ENCODE results near the gene WIPF2. TPM values are rescaled to one million over a fixed set of nuclear protein-coding genes. Genes with fewer than 3 reads are reported as not detected.

Gene WIPF2
- total RNA-seq, 1 experiment from 2014 or later, result 30.4 TPM

DNA sequence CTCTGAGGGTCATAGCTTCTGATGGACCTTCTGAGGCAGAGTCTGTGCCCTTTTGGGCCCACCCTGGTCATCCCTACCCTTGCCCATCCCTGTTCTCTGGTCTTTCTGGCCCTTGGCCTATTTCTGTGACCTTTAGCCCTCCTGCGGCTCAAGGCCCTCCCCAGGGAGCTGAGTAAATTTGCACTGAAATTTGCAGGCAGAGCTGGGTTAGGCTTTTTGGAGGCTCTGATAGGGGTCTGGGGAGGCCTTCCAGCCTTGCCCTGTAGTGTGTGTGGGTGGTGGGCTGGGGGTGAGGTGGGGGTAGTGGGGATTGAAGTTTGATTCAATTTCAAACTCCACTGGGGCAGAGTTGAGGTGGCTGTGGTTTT is 107.7 kb downstream of the WIPF2 start (continued):
- TF ChIP-seq, protein P1, sequence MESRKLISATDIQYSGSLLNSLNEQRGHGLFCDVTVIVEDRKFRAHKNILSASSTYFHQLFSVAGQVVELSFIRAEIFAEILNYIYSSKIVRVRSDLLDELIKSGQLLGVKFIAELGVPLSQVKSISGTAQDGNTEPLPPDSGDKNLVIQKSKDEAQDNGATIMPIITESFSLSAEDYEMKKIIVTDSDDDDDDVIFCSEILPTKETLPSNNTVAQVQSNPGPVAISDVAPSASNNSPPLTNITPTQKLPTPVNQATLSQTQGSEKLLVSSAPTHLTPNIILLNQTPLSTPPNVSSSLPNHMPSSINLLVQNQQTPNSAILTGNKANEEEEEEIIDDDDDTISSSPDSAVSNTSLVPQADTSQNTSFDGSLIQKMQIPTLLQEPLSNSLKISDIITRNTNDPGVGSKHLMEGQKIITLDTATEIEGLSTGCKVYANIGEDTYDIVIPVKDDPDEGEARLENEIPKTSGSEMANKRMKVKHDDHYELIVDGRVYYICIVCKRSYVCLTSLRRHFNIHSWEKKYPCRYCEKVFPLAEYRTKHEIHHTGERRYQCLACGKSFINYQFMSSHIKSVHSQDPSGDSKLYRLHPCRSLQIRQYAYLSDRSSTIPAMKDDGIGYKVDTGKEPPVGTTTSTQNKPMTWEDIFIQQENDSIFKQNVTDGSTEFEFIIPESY (IDR thresholded peaks at IDR 0.05; ENCODE audit: extremely low read depth, insufficient replicate concordance, low read length), result no peak
- TF ChIP-seq POLR2AphosphoS5 (IDR thresholded peaks at IDR 0.05; ENCODE audit: low read depth, low read length) (no peak), YY1 (IDR thresholded peaks at IDR 0.05; ENCODE audit: extremely low read depth, insufficient replicate concordance, low read depth, low read length) (no peak), CBX3 (IDR thresholded peaks at IDR 0.05; ENCODE audit: low read depth) (no peak)
- TF ChIP-seq, protein P2, sequence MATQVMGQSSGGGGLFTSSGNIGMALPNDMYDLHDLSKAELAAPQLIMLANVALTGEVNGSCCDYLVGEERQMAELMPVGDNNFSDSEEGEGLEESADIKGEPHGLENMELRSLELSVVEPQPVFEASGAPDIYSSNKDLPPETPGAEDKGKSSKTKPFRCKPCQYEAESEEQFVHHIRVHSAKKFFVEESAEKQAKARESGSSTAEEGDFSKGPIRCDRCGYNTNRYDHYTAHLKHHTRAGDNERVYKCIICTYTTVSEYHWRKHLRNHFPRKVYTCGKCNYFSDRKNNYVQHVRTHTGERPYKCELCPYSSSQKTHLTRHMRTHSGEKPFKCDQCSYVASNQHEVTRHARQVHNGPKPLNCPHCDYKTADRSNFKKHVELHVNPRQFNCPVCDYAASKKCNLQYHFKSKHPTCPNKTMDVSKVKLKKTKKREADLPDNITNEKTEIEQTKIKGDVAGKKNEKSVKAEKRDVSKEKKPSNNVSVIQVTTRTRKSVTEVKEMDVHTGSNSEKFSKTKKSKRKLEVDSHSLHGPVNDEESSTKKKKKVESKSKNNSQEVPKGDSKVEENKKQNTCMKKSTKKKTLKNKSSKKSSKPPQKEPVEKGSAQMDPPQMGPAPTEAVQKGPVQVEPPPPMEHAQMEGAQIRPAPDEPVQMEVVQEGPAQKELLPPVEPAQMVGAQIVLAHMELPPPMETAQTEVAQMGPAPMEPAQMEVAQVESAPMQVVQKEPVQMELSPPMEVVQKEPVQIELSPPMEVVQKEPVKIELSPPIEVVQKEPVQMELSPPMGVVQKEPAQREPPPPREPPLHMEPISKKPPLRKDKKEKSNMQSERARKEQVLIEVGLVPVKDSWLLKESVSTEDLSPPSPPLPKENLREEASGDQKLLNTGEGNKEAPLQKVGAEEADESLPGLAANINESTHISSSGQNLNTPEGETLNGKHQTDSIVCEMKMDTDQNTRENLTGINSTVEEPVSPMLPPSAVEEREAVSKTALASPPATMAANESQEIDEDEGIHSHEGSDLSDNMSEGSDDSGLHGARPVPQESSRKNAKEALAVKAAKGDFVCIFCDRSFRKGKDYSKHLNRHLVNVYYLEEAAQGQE (IDR thresholded peaks at IDR 0.05; ENCODE audit: low read depth), result no peak
- TF ChIP-seq, protein P3, sequence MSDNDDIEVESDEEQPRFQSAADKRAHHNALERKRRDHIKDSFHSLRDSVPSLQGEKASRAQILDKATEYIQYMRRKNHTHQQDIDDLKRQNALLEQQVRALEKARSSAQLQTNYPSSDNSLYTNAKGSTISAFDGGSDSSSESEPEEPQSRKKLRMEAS (IDR thresholded peaks at IDR 0.05), result no peak

DNA sequence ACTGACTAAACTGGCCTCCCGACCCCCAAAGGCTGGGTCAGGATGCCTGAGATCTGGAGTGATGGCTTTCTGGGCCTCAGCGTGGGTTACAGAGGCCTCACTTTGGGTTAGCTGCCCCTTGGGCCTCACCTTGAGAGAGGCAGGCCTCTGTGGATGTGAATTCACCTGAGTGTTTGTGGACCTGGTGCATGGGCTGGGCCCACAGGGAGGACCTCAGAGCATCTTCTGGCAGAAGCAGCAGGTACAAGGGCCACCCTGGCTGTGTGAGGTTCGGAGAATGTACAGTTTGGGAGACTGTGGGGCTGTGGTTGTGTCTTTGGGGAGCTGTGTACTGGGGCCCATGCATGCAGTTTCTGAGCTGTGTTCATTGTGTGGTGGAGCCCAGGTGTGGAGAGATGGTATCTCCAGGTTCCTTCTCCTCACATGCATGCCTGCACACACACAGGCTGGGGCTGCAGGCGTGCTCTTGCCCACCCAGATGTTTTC is 108.2 kb downstream of the WIPF2 start:
- H3K9me3 ChIP-seq (ENCODE audit: control insufficient read depth in 1 of 2, insufficient read depth in 1 of 2, low read depth in 1 of 2, low read length in 2 of 2), result no peaks in the 10 kb centered on the region
- no peaks in the 10 kb centered on the region for H3K9me2 ChIP-seq (ENCODE audit: insufficient read depth)
- ChIA-PET POLR2A (interaction anchor here (1.7 kb wide), 1 partner anchor 10 kb away, joined by 8 read pairs; no protein-coding TSS in a partner anchor), CTCF (interaction anchor here (1.0 to 2.4 kb wide), 2 partner anchors 8 to 12 kb away, joined by 3 to 6 read pairs; no protein-coding TSS in a partner anchor), RAD21 (ENCODE audit: low non-redundant PET in 1 of 2, low total read pairs in 2 of 2, uncharacterized antibody in 2 of 2, unreplicated experiment in 2 of 2) (no interaction called here)
- peaks cover 31 to 34% of the 10 kb centered on the region in 2 experiments for H3K4me1 ChIP-seq (ENCODE audit: control insufficient read depth in 1 of 2, insufficient read depth in 2 of 2, low read length in 2 of 2)
- H3K36me3 ChIP-seq (ENCODE audit: control insufficient read depth in 1 of 2, insufficient read depth in 2 of 2, low read length in 2 of 2), result peaks cover 0 to 6% of the 10 kb centered on the region in 2 experiments; a peak in 2 of 4 replicates
- no peaks in the 10 kb centered on the region for H3K27me3 ChIP-seq (ENCODE audit: insufficient read depth, low read length)
- ATAC-seq (no peak), DNase-seq (ENCODE audit: low read depth, low spot score) (no peak)
- no peak overlapping the region for H3K4me3 ChIP-seq (replicated peaks in 1 of 2; ENCODE audit: low read depth in 1 of 2, low read length in 2 of 2)
- intact Hi-C loops (cut with micrococcal nuclease), result no loop called here
- no peaks in the 10 kb centered on the region for H4K20me1 ChIP-seq (ENCODE audit: insufficient read depth)
- BruUV-seq (replicated peaks), result no TSS peak
- H3K27ac ChIP-seq (ENCODE audit: low read depth, low read length), result no peak overlapping the region
- H3K9ac ChIP-seq (ENCODE audit: low read length), result no peak overlapping the region
- H2AFZ ChIP-seq (ENCODE audit: low read depth, low read length, poor library complexity, severe bottlenecking), result no peak overlapping the region
- H3K79me2 ChIP-seq (ENCODE audit: insufficient read depth, low read length), result peaks cover 85% of the 10 kb centered on the region
- H3K4me2 ChIP-seq (ENCODE audit: low read length), result no peak overlapping the region
- TF ChIP-seq FOSL1 (IDR thresholded peaks at IDR 0.05; ENCODE audit: low read depth) (no peak), POLR2A (IDR thresholded peaks at IDR 0.05; ENCODE audit: borderline replicate concordance, extremely low read depth, insufficient read depth, insufficient read length) (no peak), ZNF274 (IDR thresholded peaks at IDR 0.05; ENCODE audit: low read depth, low read length) (no peak), SP1 (IDR thresholded peaks at IDR 0.05; ENCODE audit: low read depth) (no peak), ZFX (IDR thresholded peaks at IDR 0.05) (no peak)
- TF ChIP-seq, protein P2 (IDR thresholded peaks at IDR 0.05; ENCODE audit: low read depth), result no peak
- TF ChIP-seq, protein P4, sequence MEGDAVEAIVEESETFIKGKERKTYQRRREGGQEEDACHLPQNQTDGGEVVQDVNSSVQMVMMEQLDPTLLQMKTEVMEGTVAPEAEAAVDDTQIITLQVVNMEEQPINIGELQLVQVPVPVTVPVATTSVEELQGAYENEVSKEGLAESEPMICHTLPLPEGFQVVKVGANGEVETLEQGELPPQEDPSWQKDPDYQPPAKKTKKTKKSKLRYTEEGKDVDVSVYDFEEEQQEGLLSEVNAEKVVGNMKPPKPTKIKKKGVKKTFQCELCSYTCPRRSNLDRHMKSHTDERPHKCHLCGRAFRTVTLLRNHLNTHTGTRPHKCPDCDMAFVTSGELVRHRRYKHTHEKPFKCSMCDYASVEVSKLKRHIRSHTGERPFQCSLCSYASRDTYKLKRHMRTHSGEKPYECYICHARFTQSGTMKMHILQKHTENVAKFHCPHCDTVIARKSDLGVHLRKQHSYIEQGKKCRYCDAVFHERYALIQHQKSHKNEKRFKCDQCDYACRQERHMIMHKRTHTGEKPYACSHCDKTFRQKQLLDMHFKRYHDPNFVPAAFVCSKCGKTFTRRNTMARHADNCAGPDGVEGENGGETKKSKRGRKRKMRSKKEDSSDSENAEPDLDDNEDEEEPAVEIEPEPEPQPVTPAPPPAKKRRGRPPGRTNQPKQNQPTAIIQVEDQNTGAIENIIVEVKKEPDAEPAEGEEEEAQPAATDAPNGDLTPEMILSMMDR (IDR thresholded peaks at IDR 0.05 in 2 of 3, conservative IDR thresholded peaks at IDR 0.05 in 1 of 3; ENCODE audit: borderline replicate concordance in 1 of 3, insufficient read depth in 1 of 3, low read depth in 2 of 3, low read length in 2 of 3), result no peak

All from HCT116 (cell line).